Measurements from ENCODE around the gene SYCP2. TPM values are rescaled to one million over a fixed set of nuclear protein-coding genes. Genes with fewer than 3 reads are reported as not detected.

Gene SYCP2
- polyA plus RNA-seq, 1 donor (not counting 4 experiments of a cell fraction or from before 2014, with no cell fraction given): 0.12 TPM

GRCh38 chr20:59825944-59826759, 107.3 kb downstream of the SYCP2 start:
- Histone ChIP-seq H3K9me1 (ENCODE audit: control insufficient read depth, extremely low read depth, insufficient read depth, low read length) (peaks cover 2% of the 10 kb centered on the region), H3K9me3 (ENCODE audit: control insufficient read depth, low read depth, low read length) (no peaks in the 10 kb centered on the region), H3K27me3 (ENCODE audit: control insufficient read depth, extremely low read depth, insufficient read depth, low read length) (peaks cover 4% of the 10 kb centered on the region), H3K27ac (ENCODE audit: control insufficient read depth, insufficient read depth, low read length) (peak overlapping the region; percentile 40), H2AFZ (ENCODE audit: control insufficient read depth, low read length) (peak overlapping the region; percentile 22), H3K4me1 (ENCODE audit: control insufficient read depth, extremely low read depth, insufficient read depth, low read length) (peaks cover 29% of the 10 kb centered on the region), H3K4me3 (ENCODE audit: control insufficient read depth in 2 of 3, extremely low read depth in 1 of 3, insufficient read depth in 2 of 3, low read depth in 1 of 3, low read length in 3 of 3) (no peak overlapping the region), H3K36me3 (ENCODE audit: control insufficient read depth in 2 of 2, extremely low read depth in 1 of 2, insufficient read depth in 2 of 2, low read length in 2 of 2) (no peaks in the 10 kb centered on the region), H4K20me1 (ENCODE audit: control insufficient read depth, extremely low read depth, insufficient read depth, low read length) (no peaks in the 10 kb centered on the region), H3K79me2 (ENCODE audit: control insufficient read depth, insufficient read depth, low read length) (no peaks in the 10 kb centered on the region), H3K4me2 (ENCODE audit: control insufficient read depth, extremely low read depth, insufficient read depth, low read depth, low read length) (peak overlapping the region; percentile 27), H3K9ac (ENCODE audit: control insufficient read depth, extremely low read depth, insufficient read depth, low read length) (peak overlapping the region; percentile 22)
- dilution Hi-C loops (cut with MboI; ENCODE audit: extremely low pct_ligation_motif_present, low sequenced_read_pairs): no loop called here
- TF ChIP-seq EZH2 (IDR thresholded peaks at IDR 0.05; ENCODE audit: low read length) (no peak), CTCF (optimal IDR thresholded peaks at IDR 0.05 in 1 of 3, IDR thresholded peaks at IDR 0.05 in 1 of 3, conservative IDR thresholded peaks at IDR 0.05 in 1 of 3; ENCODE audit: extremely low read depth in 1 of 3, insufficient read depth in 2 of 3, low read length in 3 of 3) (no peak)
- FAIRE-seq: peak; percentile 70
- peak; percentile 63 for DNase-seq (ENCODE audit: low read depth, low spot score)

- H3K79me2 ChIP-seq (ENCODE audit: control insufficient read depth, insufficient read depth, low read length): no peaks in the 10 kb centered on the region
- no peak overlapping the region for H2AFZ ChIP-seq (ENCODE audit: control insufficient read depth, low read length)
- H3K27ac ChIP-seq (ENCODE audit: control insufficient read depth, insufficient read depth, low read length): no peak overlapping the region
- H3K27me3 ChIP-seq (ENCODE audit: control insufficient read depth, extremely low read depth, insufficient read depth, low read length): peaks cover 4% of the 10 kb centered on the region
- no peak overlapping the region for H3K4me2 ChIP-seq (ENCODE audit: control insufficient read depth, extremely low read depth, insufficient read depth, low read depth, low read length)
- no peaks in the 10 kb centered on the region for H3K9me3 ChIP-seq (ENCODE audit: control insufficient read depth, low read depth, low read length)
- TF ChIP-seq CTCF (optimal IDR thresholded peaks at IDR 0.05 in 1 of 3, IDR thresholded peaks at IDR 0.05 in 1 of 3, conservative IDR thresholded peaks at IDR 0.05 in 1 of 3; ENCODE audit: extremely low read depth in 1 of 3, insufficient read depth in 2 of 3, low read length in 3 of 3) (no peak), EZH2 (IDR thresholded peaks at IDR 0.05; ENCODE audit: low read length) (no peak)
- DNase-seq (ENCODE audit: low read depth, low spot score) (no peak), FAIRE-seq (no peak)
- H3K36me3 ChIP-seq (ENCODE audit: control insufficient read depth in 2 of 2, extremely low read depth in 1 of 2, insufficient read depth in 2 of 2, low read length in 2 of 2): no peaks in the 10 kb centered on the region
- dilution Hi-C loops (cut with MboI; ENCODE audit: extremely low pct_ligation_motif_present, low sequenced_read_pairs): no loop called here
- H3K4me3 ChIP-seq (ENCODE audit: control insufficient read depth in 2 of 3, extremely low read depth in 1 of 3, insufficient read depth in 2 of 3, low read depth in 1 of 3, low read length in 3 of 3): no peak overlapping the region
- no peak overlapping the region for H3K9ac ChIP-seq (ENCODE audit: control insufficient read depth, extremely low read depth, insufficient read depth, low read length)
- peaks cover 2% of the 10 kb centered on the region for H3K9me1 ChIP-seq (ENCODE audit: control insufficient read depth, extremely low read depth, insufficient read depth, low read length)
- H4K20me1 ChIP-seq (ENCODE audit: control insufficient read depth, extremely low read depth, insufficient read depth, low read length): no peaks in the 10 kb centered on the region
- H3K4me1 ChIP-seq (ENCODE audit: control insufficient read depth, extremely low read depth, insufficient read depth, low read length): peaks cover 26% of the 10 kb centered on the region
Observed at GRCh38 chr20:59825563-59825920, 107.9 kb downstream of the SYCP2 start.

Measured in keratinocyte (primary cell).